ENCODE measurements around the gene MOV10L1. TPM values are rescaled to one million over a fixed set of nuclear protein-coding genes. Genes with fewer than 3 reads are reported as not detected.

The MOV10L1 gene
- total and polyA plus RNA-seq, 9 of the 15 experiments (the other 6 are each of a cell fraction or from before 2014, with no cell fraction given), result 0.06 to 0.43 (median 0.15) TPM

DNA sequence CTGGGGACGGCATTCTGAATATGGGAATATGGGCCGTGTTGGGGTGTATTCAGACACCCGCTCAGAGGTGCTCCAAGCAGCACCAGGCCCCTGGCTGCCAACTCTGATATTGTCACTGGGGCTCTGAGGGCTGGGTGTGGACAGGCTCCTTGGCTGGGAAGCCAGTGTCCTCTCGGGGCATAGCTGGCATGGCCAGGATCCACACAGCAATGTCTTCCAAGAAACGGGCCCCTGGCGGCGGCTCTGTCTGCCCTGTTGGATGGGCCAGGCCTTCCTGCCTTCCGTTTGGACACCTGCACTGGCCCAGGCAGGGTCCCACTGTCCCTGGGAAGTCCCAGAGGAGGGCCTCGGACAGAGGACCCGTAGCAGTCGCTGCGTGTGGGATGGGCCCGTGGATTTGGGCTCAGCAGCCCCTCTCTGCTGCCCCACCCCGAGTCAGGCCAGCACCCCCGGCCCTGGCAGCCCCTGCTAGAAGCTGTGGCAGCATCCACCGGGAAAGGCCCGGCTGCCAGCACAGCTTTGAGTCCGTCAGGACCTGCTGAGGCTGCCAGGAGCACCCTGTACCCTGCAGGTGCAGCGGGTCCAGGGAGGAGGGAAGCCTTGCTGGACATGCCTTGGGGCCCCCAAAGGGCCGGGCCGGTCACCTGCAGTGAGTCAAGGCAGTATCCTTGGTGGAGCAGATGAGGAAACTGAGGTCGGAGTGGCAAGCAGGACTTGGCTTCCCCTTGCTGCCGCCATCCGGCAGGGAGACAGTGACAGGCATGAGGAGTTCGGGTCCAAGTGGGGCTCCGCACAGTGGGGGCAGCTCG is 84.8 kb downstream of the MOV10L1 start:
- no peak overlapping the region for H2AFZ ChIP-seq (ENCODE audit: low read depth, low read length)
- peaks cover 4 to 60% of the 10 kb centered on the region in 2 experiments; a peak in 2 of 5 replicates for H3K4me1 ChIP-seq (replicated peaks in 1 of 2; ENCODE audit: control insufficient read depth in 2 of 2, insufficient read depth in 2 of 2, low read length in 2 of 2)
- no peaks in the 10 kb centered on the region for H3K36me3 ChIP-seq (ENCODE audit: control insufficient read depth, insufficient read depth, low read length)
- ATAC-seq (no peak), DNase-seq (ENCODE audit: extremely low read depth in 1 of 4, low spot score in 3 of 4) (no peak), FAIRE-seq (no peak)
- H3K9me1 ChIP-seq (ENCODE audit: control insufficient read depth, insufficient read depth, low read length), result no peaks in the 10 kb centered on the region
- H4K20me1 ChIP-seq (replicated peaks; ENCODE audit: control insufficient read depth, insufficient read depth, low read length), result no peaks in the 10 kb centered on the region
- H3K4me3 ChIP-seq, result no peak overlapping the region
- WGBS (ENCODE audit: insufficient coverage, low coverage, missing lambda C conversion rate), result 84% methylated on average over 7 of the region's 27 CpGs
- BruUV-seq (replicated peaks), result no TSS peak
- intact Hi-C loops (cut with micrococcal nuclease), result no loop called here
- H3K27me3 ChIP-seq (ENCODE audit: control insufficient read depth in 2 of 2, insufficient read depth in 2 of 2, low read length in 2 of 2), result no peaks in the 10 kb centered on the region
- ChIA-PET CTCF (ENCODE audit: low intra/inter-chr PET ratio) (no interaction called here), POLR2A (interaction anchor here (1.3 kb wide), 1 partner anchor 10 kb away, joined by 4 read pairs; no protein-coding TSS in a partner anchor)
- no peaks in the 10 kb centered on the region for H3K79me2 ChIP-seq (ENCODE audit: control insufficient read depth, insufficient read depth, low read length)
- H3K9me3 ChIP-seq (replicated peaks; ENCODE audit: control insufficient read depth, insufficient read depth, low read depth, low read length), result no peaks in the 10 kb centered on the region
- H3K9ac ChIP-seq (ENCODE audit: insufficient read depth in 1 of 2, low read depth in 2 of 2, low read length in 2 of 2), result no peak overlapping the region; a peak in 1 of 4 replicates
- H3K27ac ChIP-seq (ENCODE audit: extremely low read depth, low read depth, low read length), result no peak overlapping the region
- TF ChIP-seq ZNF124 (CRISPR knock-in tag; IDR thresholded peaks at IDR 0.05) (no peak), POLR2G (IDR thresholded peaks at IDR 0.05; ENCODE audit: low read depth, low read length) (0 out of 2 replicates have a peak, but pooled peaks have one; percentile 3)
- H3K4me2 ChIP-seq (ENCODE audit: insufficient read depth, low read length), result no peak overlapping the region
- in situ Hi-C loops (cut with MboI), result no loop called here

GRCh38 chr22:50175191-50175461 is 85.3 kb downstream of the MOV10L1 start:
- Histone ChIP-seq H2AFZ (ENCODE audit: low read depth, low read length) (no peak overlapping the region), H3K79me2 (ENCODE audit: control insufficient read depth, insufficient read depth, low read length) (no peaks in the 10 kb centered on the region), H3K36me3 (ENCODE audit: control insufficient read depth, insufficient read depth, low read length) (no peaks in the 10 kb centered on the region), H3K27me3 (ENCODE audit: control insufficient read depth in 2 of 2, insufficient read depth in 2 of 2, low read length in 2 of 2) (no peaks in the 10 kb centered on the region), H3K4me1 (replicated peaks in 1 of 2; ENCODE audit: control insufficient read depth in 2 of 2, insufficient read depth in 2 of 2, low read length in 2 of 2) (peaks cover 4 to 64% of the 10 kb centered on the region in 2 experiments; a peak in 2 of 5 replicates), H3K27ac (ENCODE audit: extremely low read depth, low read depth, low read length) (no peak overlapping the region), H3K9me3 (replicated peaks; ENCODE audit: control insufficient read depth, insufficient read depth, low read depth, low read length) (no peaks in the 10 kb centered on the region), H3K9me1 (ENCODE audit: control insufficient read depth, insufficient read depth, low read length) (no peaks in the 10 kb centered on the region), H3K9ac (ENCODE audit: insufficient read depth in 1 of 2, low read depth in 2 of 2, low read length in 2 of 2) (no peak overlapping the region; a peak in 1 of 4 replicates), H4K20me1 (replicated peaks; ENCODE audit: control insufficient read depth, insufficient read depth, low read length) (no peaks in the 10 kb centered on the region), H3K4me3 (no peak overlapping the region), H3K4me2 (ENCODE audit: insufficient read depth, low read length) (no peak overlapping the region)
- no peak for FAIRE-seq
- WGBS (ENCODE audit: insufficient coverage, low coverage, missing lambda C conversion rate), result 83% methylated on average over 2 of the region's 6 CpGs
- intact Hi-C loops (cut with micrococcal nuclease), result no loop called here
- ChIA-PET CTCF (ENCODE audit: low intra/inter-chr PET ratio) (no interaction called here), POLR2A (interaction anchor here (1.3 kb wide), 1 partner anchor 9 kb away, joined by 4 read pairs; no protein-coding TSS in a partner anchor)
- no peak for TF ChIP-seq ZNF143 (CRISPR knock-in tag; IDR thresholded peaks at IDR 0.05)
- TF ChIP-seq GATAD2B (IDR thresholded peaks at IDR 0.05; ENCODE audit: borderline replicate concordance), result no peak
- TF ChIP-seq FOXA3 (CRISPR knock-in tag; conservative IDR thresholded peaks at IDR 0.05 in 1 of 2, IDR thresholded peaks at IDR 0.05 in 1 of 2), result no peak
- no peak for TF ChIP-seq HNRNPUL1 (IDR thresholded peaks at IDR 0.05; ENCODE audit: low read length)
- TF ChIP-seq ERF (CRISPR knock-in tag; IDR thresholded peaks at IDR 0.05), result no peak
- no peak for TF ChIP-seq DACH1 (IDR thresholded peaks at IDR 0.05; ENCODE audit: partially characterized antibody)
- no peak for TF ChIP-seq NEUROD1 (IDR thresholded peaks at IDR 0.05; ENCODE audit: borderline replicate concordance, low read depth, low read length, partially characterized antibody)
- BruUV-seq (replicated peaks), result no TSS peak
- in situ Hi-C loops (cut with MboI), result no loop called here
- no peak for DNase-seq (ENCODE audit: extremely low read depth in 1 of 4, low spot score in 3 of 4)
- no peak for ATAC-seq

Measured in K562 (cell line).